SKM-1 (cell line): ENCODE data around the gene ARHGEF7.

Experiments used
- DNase-seq: peaks from one replicate; lab custom pipeline; 2025; ENCODE audit not compliant: unreplicated experiment; lab: John Stamatoyannopoulos, UW

ARHGEF7 gene

GRCh38 chr13:111132948-111133347 lies 17.8 kb downstream of the ARHGEF7 start:
- no peak for DNase-seq

GRCh38 chr13:111139452-111139851 lies 24.3 kb downstream of the ARHGEF7 start:
- DNase-seq, result no peak

- no peak for DNase-seq
Measured at GRCh38 chr13:111139873-111140561, 24.9 kb downstream of the ARHGEF7 start.

GRCh38 chr13:111140562-111141105 lies 25.5 kb downstream of the ARHGEF7 start:
- DNase-seq, result no peak

GRCh38 chr13:111142472-111142871 lies 27.4 kb downstream of the ARHGEF7 start:
- no peak for DNase-seq

GRCh38 chr13:111143865-111144540 lies 28.9 kb downstream of the ARHGEF7 start:
- no peak for DNase-seq

GRCh38 chr13:111145071-111145470 lies 30.0 kb downstream of the ARHGEF7 start:
- no peak for DNase-seq

- no peak for DNase-seq
Measured at GRCh38 chr13:111145506-111145905, 30.4 kb downstream of the ARHGEF7 start.

DNA sequence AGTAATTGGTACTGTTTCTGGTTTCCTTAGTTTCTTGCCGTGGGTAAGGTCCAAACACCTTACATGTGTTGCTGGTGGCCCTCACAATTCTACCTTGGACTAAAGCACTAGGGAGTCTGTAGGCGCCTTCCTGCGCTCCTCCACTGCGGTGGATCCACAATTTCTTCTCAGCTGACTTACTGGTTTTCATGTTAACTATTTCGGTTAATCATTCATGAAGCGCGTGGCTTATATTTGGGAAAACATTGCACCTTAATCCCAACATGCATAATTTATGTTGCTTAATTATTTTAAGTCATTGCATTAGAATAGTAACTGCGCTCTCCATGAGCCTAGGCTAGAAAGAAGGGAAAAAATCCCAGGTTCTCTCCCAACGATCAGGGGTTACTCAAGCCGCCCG lies 37.7 kb downstream of the ARHGEF7 start:
- DNase-seq, result no peak

GRCh38 chr13:111153279-111153976 lies 38.3 kb downstream of the ARHGEF7 start:
- DNase-seq, result peak; percentile 65

GRCh38 chr13:111153977-111154332 lies 38.8 kb downstream of the ARHGEF7 start:
- DNase-seq, result no peak

- DNase-seq, result no peak
Measured at GRCh38 chr13:111156421-111156820, 41.3 kb downstream of the ARHGEF7 start.

- DNase-seq, result no peak
Measured at GRCh38 chr13:111158136-111158805, 43.2 kb downstream of the ARHGEF7 start.

DNA sequence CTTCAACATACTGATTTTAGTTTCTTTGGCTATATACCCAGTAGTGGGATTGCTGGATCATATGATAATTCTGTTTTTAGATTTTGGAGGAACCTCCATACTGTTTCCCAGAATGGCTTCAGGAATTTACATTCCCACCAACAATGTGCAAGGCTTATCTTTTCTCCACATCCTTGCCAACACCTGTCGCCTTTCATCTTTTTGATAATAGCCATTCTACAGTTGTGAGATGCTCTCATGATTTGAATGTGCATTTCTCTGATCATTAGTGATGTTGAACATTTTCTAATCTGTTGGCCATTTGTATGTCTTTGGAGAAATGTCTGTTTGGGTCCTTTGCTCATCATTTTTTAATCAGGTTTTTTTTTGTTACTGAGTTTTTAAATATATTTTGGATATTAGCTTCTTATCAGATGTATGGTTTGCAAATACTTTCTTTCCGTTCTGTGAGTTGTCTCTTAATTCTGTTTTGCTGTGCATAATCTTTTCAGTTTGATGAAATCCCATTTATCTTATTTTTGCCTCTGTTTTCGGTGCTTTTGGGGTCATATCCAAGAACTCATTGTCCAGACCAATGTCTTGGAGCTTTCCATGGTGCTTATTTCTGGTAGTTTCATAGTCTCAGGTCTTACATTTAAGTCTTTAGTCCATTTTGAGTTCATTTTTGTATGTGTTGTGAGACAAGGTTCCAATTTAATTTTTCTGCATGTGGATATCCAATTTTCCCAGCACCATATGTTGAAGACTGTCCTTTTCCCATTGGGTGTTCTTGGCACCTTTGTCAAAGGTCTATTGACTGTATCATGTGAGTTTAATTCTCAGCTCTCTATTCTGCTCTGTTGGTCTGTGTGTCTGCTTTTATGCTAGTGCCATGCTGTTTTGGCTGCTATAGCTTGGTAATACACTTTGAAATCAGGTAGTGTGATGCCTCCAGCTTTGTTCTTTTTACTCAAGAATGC lies 44.5 kb downstream of the ARHGEF7 start:
- DNase-seq, result no peak

- DNase-seq, result no peak
Measured at GRCh38 chr13:111160648-111161047, 45.5 kb downstream of the ARHGEF7 start.

- DNase-seq, result no peak
Measured at GRCh38 chr13:111161601-111162600, 46.8 kb downstream of the ARHGEF7 start.

DNA sequence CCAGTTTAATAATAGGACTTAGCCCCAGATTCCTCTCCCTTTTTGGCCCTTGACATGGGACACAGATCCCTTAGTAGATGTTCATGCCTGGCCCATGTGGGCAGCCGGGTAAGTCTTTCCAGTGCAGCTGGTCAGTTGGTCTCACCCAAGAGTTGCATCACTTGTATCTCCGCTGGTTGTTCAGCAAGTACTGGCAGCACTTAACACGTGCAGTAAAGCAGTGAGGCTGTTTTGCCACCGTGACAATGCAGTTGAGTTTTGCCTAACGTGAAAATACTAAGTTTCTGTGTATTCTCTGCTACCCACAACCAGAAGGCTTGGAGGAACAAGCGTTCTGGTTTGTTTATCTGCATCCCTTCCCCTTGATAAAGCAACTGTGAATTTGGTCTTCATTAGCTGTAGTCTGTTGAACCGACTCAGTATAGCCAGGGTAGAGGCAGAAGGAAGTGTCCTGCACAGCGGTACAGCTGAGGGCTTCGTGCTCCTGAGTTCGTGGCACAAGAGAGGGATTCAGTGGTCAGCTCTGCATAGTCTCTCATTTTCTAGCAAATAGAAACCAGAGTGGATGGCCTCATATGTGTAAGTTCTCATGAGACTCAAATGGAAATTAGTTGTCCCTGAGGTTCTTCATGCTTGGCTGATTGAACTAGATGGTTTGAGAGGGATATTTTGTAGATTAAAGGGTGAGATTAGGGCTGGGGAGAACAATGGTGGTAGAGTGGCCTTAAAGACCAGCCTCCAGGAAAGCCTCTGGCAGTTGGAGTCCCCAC lies 50.3 kb downstream of the ARHGEF7 start:
- DNase-seq, result no peak
